Measurements from ENCODE around the gene DCUN1D3. TPM values are rescaled to one million over a fixed set of nuclear protein-coding genes. Genes with fewer than 3 reads are reported as not detected.
A peak's percentile ranks its signal among the peaks of the same experiment; 100 is the strongest.

The DCUN1D3 gene
- total RNA-seq, 1 donor from 2014 or later: 18.8 TPM

DNA sequence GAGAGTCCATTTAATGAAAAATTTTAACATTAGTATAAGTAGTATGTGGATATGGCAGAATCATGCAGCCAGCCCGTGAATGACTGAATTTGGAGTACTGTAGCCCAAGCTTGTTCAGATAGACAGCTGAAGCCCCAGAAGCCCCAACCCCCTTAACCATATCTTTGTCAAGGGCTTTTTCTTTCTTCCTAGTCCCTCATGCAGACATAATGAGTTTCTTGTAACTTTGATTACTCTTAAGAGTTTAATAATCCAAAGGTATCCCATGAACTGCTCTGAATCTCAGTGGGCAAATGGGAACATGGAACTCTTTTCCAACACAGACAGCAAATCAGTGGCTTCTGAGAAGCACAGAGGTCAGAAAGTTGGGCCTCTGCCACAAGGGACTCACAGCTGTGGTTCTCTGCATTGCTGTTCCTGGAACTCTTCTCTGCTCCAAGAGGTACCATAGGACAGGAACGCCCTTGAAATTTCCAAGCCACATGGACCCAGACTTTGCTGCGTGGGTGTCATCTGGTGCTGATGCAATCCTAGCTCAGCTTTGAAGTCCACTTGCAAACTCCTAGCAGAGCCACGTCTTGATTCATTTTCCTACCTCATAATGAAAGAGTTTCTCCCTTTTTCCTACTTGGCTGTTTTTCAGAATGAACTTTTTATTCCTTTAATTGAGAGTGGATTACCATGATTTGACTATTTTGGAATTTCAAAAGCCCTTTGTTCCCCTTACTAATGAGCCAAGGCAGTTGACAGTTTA lies 18.5 kb upstream of the DCUN1D3 start:
- DNase-seq (ENCODE audit: low read depth): peak; percentile 75

DNA sequence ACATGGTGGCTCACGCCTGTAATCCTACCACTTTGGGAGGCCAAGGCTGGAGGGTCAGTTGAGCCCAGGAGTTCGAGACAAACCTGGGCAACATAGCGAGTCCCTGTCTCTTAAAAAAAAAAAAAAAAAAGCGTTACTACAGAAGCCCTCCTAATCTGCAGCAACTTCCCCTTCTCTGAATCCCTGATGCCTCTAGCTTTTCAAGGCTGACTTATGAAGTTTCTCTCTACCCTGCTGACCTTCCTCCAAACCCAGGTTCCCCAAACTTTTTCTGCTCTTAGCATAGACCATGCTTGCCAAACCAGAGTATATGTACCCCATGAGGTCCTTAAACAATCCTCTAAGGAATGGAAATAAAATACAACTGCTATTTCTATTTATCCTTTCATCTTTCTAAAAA lies 16.8 kb upstream of the DCUN1D3 start:
- no peak for DNase-seq (ENCODE audit: low read depth)

DNA sequence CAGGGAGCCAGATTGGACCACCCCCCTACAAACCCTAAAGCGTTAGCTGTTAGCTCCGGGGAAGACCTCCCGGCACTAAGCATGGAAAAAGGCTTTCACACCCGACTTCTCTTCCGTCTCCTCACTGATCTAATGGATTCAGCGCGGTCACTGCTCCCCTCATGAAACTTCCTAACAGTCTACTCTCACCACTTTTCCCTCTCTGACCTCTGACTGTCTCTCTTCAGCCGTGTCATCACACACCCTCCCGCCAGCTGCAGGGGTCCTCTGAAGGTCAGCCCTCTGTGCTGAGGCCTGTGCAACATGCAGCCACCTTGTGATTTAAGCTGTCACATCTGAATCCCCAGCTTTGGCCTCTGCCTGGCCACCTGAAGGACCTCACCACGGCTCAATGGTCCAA lies 16.1 kb upstream of the DCUN1D3 start:
- DNase-seq (ENCODE audit: low read depth): no peak

DNA sequence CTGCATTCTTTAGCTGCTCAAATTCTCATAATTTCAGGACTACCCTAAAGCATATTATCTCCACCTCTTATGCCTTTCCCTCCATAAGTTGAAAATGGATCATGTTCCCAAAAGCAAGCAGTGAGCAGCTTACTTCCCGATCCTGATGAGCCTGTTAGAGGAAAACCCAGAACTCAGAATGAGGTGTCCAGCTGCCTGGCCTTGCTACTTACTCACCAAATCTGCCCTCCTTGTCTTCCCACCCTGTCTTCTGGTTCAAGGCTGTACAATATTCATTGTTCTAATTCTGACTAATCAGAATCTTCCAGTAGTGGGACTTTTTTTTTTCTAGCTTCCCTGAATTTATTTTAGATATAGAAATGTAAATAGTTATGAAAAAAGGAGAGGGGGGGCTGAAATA lies 11.2 kb upstream of the DCUN1D3 start:
- DNase-seq (ENCODE audit: low read depth): no peak

DNA sequence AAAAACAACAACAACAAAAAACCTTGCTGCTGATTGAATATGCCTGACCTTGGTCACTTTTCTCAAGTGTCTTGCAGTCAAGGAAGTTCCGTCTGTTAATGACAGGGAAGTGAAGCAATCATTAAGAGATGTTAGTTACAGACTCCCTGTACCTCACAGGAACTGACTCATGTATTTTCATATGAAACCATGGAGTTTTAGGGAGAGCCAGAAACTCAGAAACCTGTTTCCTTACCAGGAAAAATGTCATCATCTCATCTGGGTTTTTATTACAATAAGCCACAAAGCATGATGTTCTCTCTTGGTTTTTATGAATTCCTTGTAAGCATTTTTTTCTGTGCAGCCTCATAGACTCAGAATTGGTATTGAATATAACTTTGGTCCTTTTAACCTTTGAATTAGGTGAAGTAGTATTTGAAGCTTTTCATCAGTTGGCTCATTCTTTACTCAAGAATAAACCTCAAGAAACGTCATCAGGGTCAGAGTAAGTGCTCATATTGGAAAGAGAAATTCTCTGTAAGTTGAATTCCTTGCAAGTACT lies 10.7 kb upstream of the DCUN1D3 start:
- peak; percentile 53 for DNase-seq (ENCODE audit: low read depth)

DNA sequence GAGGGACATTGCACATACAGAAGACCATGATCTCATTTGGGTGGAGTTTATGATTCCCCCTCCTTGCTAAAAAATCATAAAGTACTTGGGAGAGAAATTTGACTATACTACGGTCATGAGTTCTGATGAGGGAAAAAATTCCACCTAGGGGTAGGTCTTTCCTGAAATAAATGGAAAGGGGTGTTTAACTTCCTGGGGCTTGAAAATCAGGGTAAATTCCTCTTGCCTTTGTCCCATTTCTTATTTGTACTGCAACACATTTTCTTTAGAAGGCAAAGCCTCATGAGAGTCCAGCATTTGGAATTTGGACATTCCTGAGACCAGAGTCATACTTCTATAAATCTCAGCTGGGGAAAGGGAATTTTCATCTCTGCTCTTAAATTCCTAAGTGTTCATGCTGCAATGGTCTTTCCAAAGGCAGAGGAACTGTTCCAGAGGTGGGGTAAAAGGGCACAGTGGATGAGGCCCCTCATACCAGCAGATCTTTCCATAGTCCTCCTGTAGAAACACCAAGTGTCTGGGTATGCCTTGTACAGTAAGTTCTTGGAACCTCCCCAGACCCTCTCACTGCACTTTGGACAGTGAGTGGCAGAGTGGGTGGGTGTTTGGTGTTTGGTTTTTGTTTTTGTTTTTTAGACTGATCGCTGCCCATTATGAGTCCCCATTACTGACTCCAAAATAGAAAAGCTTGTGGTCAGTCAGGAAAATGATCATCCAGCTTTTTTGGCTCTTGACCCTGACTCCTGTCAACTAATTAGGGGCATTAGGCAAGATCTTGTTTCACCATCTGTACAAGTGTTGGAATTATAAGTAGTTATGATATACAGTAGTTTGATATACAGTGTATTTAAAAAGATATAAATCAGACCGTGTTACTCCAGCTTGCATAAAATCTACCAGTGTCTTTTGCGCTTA lies 6.4 kb upstream of the DCUN1D3 start:
- peak; percentile 76 for DNase-seq (ENCODE audit: low read depth)

DNA sequence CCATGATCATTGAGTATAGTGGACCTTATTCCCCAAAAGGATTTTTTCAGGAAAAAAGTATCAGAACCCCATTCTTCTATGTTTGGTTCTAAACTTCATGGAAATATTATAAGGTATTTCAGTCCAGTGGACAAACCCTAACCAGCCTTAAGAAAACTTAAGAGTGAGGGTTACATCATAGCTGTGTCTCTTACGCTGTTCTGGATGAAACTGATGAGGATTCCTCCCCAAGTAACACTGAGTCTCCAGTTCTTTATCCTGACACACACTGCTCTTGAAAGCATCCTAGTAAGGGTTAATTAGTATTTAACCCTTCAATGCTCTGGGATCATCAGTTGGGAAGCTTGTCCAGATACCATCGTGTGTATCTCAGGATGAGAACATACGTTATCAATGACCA lies 5.4 kb upstream of the DCUN1D3 start:
- no peak for DNase-seq (ENCODE audit: low read depth)

DNA sequence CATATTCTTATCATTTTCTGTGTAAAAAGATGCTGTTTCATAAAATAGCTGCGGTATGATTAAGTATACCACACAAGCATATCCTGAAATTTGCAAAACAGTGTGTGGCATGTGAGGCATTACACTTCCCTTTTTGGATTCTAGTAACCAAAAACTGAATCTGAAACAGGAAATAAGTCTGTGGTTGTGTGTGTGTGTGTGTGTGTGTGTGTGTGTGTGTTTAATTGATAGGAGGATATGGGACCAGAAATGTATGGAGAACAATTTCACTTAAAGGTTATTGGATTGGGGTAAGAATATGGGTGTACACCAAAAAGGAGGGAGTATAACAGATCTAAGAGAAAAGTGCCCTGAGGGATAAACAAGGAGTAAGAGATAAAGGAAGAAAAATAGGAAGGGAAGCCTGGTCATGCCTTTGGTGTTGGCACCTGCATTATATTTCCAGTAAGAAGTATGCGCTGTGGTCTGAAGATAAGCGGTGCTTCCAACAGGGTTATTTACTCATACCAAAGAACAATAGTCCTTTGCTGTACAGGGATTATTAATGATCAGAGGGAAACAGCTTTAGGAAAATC lies 4.4 kb upstream of the DCUN1D3 start:
- peak; percentile 50 for DNase-seq (ENCODE audit: low read depth)

DNA sequence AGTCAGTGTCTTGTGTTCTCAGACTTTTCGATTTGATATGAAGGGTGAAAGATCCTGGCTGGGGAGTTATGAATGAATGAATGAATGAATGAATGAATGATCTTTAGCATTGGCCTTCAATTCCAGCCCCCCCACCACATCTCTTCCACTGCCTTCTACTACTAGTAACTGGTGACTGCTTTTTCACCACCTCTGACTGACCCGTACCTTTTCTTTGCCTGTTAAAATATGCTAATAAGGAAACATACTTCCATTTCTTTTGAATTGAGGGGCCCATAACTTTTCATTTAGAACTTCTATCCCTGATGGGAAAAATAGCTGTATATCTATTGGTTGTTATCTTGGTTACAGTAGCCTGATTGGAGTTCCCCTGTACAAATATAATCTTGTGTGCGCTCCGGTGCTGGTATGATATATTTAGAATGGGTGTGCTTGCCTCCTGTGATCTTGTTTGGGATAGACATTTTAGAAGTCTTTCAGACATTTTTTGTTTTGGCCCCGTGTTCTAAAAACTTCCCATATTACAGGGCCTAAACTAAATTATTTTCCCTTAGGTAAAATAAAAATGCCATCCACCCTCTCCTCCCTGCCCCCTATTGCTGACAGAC lies 3.8 kb upstream of the DCUN1D3 start:
- no peak for DNase-seq (ENCODE audit: low read depth)

DNA sequence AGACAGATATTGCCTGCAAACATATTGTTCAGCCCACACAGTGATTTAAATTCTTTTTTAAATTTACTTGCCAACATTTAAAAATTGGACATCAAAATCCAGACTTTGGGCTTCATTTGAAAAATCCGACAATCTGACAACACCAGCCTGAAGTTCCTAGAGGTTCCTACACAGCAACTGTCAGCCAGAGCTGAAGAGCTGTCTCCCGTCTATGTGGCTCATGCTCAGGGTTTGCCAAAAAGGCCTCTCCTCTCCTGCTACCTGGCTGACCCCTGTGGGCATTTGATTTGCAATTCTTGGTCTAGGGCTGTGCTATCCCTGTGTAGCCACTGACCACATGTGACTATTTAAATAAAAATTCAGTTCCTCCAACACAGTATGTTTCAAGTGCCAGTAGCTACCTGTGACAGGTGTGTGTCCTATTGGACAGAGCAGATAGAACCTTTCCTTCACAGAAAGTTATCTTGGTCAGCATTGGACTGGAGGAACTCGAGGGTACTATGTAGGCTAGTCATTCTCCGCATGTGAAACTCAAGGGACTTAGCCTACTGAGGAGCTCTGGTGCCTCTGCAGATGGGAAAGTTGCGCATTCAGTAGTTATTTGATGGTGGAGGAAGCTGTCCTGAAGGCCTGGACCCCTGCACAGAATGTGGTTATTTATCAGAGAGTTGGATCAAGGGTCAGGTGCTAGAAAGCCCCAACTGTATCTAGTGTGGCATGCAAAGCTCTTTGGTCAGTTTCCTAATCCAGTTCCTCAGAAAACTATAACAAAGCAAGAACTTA lies 3.1 kb upstream of the DCUN1D3 start:
- DNase-seq (ENCODE audit: low read depth): no peak

DNA sequence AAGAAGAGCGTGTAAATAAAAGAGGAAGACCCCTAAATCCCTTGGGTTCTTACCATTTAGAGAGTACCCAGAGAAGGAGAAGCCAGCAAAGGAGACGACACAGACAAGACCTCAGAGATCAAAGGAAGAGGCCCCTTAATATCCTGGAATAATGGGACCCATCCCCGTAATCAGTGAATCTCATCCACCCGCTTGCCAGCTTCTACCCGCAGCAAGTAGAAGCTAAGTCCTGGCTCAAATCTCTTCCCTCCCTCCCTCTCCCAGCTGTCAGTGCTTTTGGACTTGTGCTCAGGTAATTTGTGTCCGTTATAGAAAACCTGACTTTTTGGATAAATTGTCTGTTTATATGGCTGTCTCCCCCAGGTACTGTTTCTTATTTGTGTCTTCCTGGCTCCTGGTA lies 2.3 kb upstream of the DCUN1D3 start:
- no peak for DNase-seq (ENCODE audit: low read depth)

DNA sequence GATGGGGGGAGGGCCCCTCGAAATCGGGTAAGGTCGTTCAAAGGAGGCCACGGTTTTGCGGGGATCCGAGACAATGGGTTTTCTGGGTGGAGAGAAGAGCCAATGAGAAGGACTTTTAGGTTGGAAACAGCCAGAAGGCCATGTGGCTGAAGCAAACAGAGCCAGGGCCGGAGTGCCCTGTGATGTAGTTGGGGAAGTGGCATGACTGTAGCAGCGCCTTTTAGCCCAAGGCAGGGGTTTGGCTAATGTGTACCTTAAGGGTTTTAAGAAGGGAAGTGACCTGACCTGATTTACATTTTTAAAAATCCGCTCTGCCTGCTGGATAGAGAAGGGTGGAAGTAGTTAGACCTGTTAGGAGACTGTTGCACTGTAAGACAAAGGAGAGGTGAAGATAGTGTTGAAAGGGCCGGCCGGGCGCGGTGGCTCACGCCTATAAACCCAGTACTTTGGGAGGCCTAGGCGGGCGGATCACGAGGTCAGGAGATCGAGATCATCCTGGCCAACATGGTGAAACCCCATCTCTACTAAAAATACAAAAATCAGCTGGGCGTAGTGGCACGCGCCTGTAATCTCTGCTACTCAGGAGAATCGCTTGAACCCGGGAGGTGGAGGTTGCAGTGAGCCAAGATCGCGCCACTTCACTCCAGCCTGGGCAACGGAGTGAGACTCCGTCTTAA lies 1.4 kb upstream of the DCUN1D3 start:
- DNase-seq (ENCODE audit: low read depth): peak; percentile 57

DNA sequence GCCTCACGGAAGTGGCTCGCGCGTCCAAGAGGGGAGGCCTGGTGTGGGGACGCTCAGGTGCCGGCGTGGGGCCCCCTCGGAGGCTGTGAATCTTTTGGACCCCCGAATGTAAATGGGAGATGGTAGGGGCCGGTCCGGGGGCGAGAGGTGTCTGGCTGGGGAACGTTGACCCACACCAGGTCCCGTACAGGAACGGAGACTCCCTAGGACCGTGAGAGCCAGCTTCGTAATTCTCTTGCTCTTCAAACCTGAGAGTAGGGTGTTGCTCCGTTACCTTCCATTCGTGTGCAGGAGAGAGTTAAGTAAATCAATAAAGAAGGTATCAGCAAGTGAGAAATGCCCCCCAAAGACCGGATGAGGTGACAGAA lies 894 bp upstream of the DCUN1D3 start:
- DNase-seq (ENCODE audit: low read depth): no peak

DNA sequence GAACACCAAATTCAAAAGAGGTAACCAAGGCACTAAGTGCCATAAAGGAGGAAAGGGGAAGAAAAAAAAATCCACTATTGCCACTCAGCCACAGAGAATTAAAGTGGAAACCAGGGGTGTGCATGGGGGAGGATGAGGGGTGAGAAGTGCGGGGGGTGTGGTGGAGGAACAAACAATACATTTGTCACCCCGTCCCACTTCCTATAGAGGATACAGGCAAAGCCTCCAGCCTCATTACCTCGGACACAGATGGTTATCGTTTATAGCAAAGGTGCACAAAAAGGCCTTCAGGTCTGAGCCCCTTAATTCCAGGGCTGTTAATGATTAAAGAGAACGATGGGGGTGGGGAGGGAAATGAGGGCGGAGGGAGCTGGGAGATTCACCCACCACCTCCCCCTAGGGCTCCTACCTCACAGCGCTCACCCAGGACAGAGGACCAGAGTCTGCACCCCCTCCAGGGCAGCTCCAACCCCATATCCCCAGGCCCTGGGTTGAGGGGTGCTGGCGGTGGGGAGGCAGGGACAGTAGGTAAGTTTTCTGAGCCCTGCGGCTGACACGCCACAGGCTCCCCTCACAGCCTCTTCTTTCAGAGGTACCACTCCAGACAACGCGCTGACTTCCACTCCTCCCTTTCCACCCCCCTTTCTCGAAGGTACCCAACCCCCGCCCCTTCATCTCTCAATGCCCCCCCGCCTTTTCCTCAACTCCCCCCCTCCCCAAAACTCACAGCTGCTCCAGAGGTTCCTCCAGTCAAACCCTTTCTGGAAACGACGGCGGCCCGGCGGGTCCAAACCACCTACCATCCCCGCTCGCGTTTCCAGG lies 470 bp downstream of the DCUN1D3 start:
- DNase-seq (ENCODE audit: low read depth): no peak

DNA sequence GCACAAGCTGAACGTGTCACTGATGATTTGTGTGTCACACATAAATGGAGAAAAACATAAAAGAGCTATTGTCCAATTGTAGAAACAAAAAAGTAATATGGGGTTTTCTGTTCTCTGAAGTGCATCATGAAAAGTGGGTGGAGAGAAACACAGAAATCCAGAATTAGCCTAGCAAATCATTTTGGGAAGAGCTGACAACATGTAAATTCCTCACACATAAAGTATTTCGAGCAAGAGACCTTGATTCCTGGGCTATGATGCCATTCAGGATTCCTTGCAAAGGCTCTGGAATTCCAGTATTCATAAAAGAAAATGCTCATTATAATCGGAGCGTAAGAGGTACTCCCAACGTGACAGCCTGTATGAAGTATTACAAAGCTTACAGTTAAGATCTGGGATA lies 1.1 kb downstream of the DCUN1D3 start:
- DNase-seq (ENCODE audit: low read depth): no peak

DNA sequence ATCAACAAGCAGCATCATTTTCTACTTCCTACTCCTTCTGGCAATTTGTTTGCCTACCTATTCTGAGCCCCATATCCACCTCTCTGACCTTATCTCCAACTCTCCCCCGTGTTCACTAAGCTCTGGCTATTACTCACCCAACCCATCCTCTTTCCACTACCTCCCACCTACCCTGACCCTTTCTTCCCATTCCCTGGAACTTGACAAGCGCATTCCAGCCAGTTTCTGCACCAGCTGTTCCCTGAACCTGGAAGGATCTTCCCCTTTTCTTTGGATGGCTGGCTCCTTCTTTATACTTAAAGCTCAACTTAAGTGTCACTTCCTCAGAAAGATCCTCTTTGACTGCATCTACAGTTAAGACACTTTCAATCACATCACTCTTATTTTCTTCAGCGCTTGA lies 2.2 kb downstream of the DCUN1D3 start:
- DNase-seq (ENCODE audit: low read depth): no peak

DNA sequence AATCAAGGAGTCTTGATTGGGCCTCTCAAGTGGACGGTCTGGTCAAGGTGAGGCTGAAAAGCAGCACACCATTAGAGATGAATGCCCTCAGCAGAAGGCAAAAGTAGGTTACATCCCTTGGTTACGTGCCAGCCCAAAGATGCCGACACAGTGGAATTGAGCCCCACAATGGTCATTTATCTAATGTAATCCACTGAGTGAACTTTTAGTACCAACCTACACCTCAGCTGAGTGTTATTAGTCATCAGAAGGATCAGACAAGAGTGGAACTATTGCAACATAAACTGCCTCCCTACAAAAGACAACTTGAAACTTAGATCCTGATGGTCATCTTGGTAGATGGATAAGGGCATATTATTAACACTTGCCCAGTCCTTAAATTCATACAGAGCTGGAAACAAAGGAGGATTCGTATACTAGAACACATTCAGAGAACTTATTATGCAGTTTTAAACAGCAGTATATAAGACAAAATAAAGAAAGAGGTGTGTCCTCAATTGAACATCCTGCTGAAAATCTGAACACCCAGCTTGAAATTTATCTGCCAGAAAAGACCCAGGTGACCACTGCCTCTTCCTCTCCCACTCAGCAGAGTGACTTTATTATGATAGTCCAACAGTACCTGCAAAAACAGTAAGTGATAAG lies 2.8 kb downstream of the DCUN1D3 start:
- no peak for DNase-seq (ENCODE audit: low read depth)

DNA sequence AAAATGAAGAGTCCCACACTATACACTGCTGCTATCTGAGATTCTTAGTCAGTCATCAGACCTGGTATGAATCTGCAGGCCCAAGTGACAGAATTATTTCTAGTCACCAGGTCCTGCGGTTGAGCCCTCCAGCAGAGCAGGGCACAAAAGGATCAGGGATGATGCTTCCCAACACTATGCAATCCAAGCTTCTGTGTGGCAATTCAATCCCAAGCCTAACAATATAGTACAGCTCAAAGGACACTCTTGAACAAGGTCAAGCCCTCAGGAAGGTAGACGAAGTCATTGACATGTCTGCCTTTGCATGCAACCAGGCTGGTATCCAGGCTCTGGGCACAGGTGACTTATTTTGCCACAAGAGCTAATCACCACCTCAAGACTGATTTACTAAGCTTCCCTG lies 5.8 kb downstream of the DCUN1D3 start:
- no peak for DNase-seq (ENCODE audit: low read depth)

Measured in myocyte (in vitro differentiated cells).